Subcutaneous adipose tissue (tissue), 4 donors: Measurements from ENCODE around the gene UGP2. TPM values are rescaled to one million over a fixed set of nuclear protein-coding genes. Genes with fewer than 3 reads are reported as not detected.

ENCODE experiments used
- CTCF ChIP-seq: fragments of 450-650 bp; IDR thresholded peaks from one replicate; pipeline ENCODE4 v1.5.1; 2016; ENCODE audit warnings: low read depth, mild to moderate bottlenecking, control low read depth, antibody characterized with exemption, moderate library complexity
- total RNA-seq, 4 donors: library from RNA; depleted of rRNA; stranded (reverse); fragments of >200 nt; gene quantifications; one replicate each; pipeline ENCODE4 v1.1.0, GENCODE V29; 2016

Gene UGP2
- total RNA-seq, 4 donors from 2014 or later, result 176 to 404 (median 321) TPM

GRCh38 chr2:63880625-63881024 is 38.9 kb downstream of the UGP2 start:
- no peak for TF ChIP-seq CTCF

- TF ChIP-seq CTCF, result no peak
These were observed 39.5 kb downstream of the UGP2 start for GRCh38 chr2:63881205-63881604.

GRCh38 chr2:63882395-63883105 is 40.9 kb downstream of the UGP2 start:
- TF ChIP-seq CTCF, result no peak

- no peak for TF ChIP-seq CTCF
These were observed 44.7 kb downstream of the UGP2 start for GRCh38 chr2:63886445-63886844.

GRCh38 chr2:63888053-63888452 is 46.4 kb downstream of the UGP2 start:
- TF ChIP-seq CTCF, result no peak

- TF ChIP-seq CTCF, result no peak
These were observed 47.0 kb downstream of the UGP2 start for GRCh38 chr2:63888490-63889402.

GRCh38 chr2:63890678-63891077 is 49.0 kb downstream of the UGP2 start:
- no peak for TF ChIP-seq CTCF
